SU-DHL-6 (cell line): ENCODE results near the gene GNG8.

Source experiments
- EZH2phosphoT487 ChIP-seq: fragments of 200-600 bp; sonication (generic), shearing (Covaris generic); conservative IDR thresholded peaks from 2 replicates; pipeline ENCODE4 v1.6.1; 2018; ENCODE audit warnings: mild to moderate bottlenecking, antibody characterized with exemption, low read length, moderate library complexity, mixed read lengths
- TF ChIP-seq, protein P1 (sequence below): fragments of 200-600 bp; sonication (generic); IDR thresholded peaks from one replicate; pipeline ENCODE4 v1.5.1; 2017; ENCODE audit warnings: antibody characterized with exemption, mild to moderate bottlenecking, low read length, moderate library complexity; ENCODE audit not compliant: insufficient read depth, poor library complexity, severe bottlenecking

- TF ChIP-seq, protein P1, sequence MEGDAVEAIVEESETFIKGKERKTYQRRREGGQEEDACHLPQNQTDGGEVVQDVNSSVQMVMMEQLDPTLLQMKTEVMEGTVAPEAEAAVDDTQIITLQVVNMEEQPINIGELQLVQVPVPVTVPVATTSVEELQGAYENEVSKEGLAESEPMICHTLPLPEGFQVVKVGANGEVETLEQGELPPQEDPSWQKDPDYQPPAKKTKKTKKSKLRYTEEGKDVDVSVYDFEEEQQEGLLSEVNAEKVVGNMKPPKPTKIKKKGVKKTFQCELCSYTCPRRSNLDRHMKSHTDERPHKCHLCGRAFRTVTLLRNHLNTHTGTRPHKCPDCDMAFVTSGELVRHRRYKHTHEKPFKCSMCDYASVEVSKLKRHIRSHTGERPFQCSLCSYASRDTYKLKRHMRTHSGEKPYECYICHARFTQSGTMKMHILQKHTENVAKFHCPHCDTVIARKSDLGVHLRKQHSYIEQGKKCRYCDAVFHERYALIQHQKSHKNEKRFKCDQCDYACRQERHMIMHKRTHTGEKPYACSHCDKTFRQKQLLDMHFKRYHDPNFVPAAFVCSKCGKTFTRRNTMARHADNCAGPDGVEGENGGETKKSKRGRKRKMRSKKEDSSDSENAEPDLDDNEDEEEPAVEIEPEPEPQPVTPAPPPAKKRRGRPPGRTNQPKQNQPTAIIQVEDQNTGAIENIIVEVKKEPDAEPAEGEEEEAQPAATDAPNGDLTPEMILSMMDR: no peak
- TF ChIP-seq EZH2phosphoT487: no peak
These were observed 28.6 kb downstream of the GNG8 start for GRCh38 chr19:46607448-46607841.
